ENCODE measurements around the gene CIC.

DNA sequence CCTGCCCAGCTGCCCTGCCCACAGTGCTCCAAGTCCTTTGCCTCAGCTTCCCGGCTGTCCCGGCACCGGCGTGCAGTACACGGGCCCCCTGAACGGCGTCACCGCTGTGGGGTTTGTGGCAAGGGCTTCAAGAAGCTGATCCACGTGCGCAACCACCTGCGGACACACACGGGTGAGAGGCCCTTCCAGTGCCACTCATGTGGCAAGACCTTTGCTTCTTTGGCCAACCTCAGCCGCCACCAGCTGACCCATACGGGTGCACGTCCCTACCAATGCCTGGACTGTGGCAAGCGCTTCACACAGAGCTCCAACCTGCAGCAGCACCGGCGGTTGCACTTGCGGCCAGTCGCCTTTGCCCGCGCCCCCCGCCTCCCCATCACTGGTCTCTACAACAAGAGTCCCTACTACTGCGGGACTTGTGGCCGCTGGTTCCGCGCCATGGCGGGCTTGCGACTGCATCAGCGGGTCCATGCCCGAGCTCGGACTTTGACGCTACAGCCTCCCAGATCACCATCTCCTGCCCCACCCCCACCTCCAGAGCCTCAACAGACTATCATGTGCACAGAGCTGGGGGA lies 43.2 kb upstream of the CIC start:
- TF ChIP-seq, protein P1, sequence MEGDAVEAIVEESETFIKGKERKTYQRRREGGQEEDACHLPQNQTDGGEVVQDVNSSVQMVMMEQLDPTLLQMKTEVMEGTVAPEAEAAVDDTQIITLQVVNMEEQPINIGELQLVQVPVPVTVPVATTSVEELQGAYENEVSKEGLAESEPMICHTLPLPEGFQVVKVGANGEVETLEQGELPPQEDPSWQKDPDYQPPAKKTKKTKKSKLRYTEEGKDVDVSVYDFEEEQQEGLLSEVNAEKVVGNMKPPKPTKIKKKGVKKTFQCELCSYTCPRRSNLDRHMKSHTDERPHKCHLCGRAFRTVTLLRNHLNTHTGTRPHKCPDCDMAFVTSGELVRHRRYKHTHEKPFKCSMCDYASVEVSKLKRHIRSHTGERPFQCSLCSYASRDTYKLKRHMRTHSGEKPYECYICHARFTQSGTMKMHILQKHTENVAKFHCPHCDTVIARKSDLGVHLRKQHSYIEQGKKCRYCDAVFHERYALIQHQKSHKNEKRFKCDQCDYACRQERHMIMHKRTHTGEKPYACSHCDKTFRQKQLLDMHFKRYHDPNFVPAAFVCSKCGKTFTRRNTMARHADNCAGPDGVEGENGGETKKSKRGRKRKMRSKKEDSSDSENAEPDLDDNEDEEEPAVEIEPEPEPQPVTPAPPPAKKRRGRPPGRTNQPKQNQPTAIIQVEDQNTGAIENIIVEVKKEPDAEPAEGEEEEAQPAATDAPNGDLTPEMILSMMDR (IDR thresholded peaks at IDR 0.05), result no peak
- no peak for TF ChIP-seq POLR2A (IDR thresholded peaks at IDR 0.05)
